ENCODE data around the gene CENPF.
"Not testable (repeated sequence)": the region's sequence is repeated elsewhere in the genome, so short reads cannot be mapped to it uniquely, and the experiment has no call there.

DNA sequence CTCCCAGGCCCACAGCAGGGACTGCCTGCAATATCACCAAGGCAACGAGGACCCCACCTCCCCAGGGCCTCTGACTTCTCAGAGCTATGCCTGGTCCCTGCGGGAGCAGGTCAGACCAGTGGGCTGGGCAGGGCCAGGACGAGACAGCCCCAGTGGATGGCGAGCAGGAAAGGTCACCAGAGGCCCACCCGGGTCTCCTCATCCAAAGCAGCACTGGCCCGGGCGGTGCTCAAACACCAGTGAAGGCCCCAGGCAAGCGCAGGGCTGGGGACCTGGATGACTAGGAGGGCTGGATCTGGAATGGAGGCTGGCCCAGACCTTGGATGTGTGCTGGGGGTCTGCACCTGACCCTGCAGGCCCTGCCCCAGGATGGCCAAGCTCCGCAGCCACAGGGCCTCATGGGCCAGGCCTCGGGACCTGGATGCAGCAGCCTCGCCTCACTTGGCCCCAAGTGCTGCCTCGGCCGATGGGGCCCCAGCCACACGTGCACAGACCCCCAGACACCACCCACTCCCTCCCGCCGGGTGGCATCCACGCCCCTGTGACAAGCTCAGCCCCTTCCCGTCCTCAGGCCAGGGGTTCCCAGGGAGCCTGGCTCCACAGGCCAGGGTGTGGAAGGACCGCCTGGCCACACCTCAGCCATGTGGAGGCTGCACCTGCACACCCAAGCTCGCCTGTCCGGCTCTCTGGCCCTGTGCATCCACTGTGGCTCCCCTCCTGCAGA is 4.7 kb downstream of the CENPF start:
- TF ChIP-seq, protein P1, sequence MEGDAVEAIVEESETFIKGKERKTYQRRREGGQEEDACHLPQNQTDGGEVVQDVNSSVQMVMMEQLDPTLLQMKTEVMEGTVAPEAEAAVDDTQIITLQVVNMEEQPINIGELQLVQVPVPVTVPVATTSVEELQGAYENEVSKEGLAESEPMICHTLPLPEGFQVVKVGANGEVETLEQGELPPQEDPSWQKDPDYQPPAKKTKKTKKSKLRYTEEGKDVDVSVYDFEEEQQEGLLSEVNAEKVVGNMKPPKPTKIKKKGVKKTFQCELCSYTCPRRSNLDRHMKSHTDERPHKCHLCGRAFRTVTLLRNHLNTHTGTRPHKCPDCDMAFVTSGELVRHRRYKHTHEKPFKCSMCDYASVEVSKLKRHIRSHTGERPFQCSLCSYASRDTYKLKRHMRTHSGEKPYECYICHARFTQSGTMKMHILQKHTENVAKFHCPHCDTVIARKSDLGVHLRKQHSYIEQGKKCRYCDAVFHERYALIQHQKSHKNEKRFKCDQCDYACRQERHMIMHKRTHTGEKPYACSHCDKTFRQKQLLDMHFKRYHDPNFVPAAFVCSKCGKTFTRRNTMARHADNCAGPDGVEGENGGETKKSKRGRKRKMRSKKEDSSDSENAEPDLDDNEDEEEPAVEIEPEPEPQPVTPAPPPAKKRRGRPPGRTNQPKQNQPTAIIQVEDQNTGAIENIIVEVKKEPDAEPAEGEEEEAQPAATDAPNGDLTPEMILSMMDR (conservative IDR thresholded peaks at IDR 0.05): not testable (repeated sequence)
- TF ChIP-seq EZH2 (IDR thresholded peaks at IDR 0.05; ENCODE audit: low read depth): not testable (repeated sequence)

Measured in PC-9 (cell line).